ENCODE measurements around the gene TCEAL7. TPM values are rescaled to one million over a fixed set of nuclear protein-coding genes. Genes with fewer than 3 reads are reported as not detected.
"Not testable (repeated sequence)": the region's sequence is repeated elsewhere in the genome, so short reads cannot be mapped to it uniquely, and the experiment has no call there.

TCEAL7 gene
- total and polyA plus RNA-seq, 7 donors: 0.78 to 11.8 (median 1.3) TPM

- no peaks in the 10 kb centered on the region for H3K36me3 ChIP-seq (ENCODE audit: insufficient read depth in 1 of 2, low read depth in 1 of 2)
- peak overlapping the region; percentile 63 for H3K27ac ChIP-seq
- peak in 3 of 4 donors; percentile 19 to 63 (median 26) for ATAC-seq
- H3K4me3 ChIP-seq: peak overlapping the region; percentile 70
- intact Hi-C loops (cut with DNase I): no loop called here
- H3K4me1 ChIP-seq: no peaks in the 10 kb centered on the region
- WGBS, 3 donors: 0 to 16% (median 0%) methylated on average over 9 to 13 of the region's 13 CpGs
- no peak for DNase-seq
- H3K27me3 ChIP-seq (ENCODE audit: insufficient read depth in 3 of 3, low read length in 2 of 3): peaks cover 0 to 5% (median 0%) of the 10 kb centered on the region in 3 donors
- no peaks in the 10 kb centered on the region for H3K9me3 ChIP-seq
- no peak for TF ChIP-seq CTCF (IDR thresholded peaks at IDR 0.05)
Measured at GRCh38 chrX:103356858-103357257, 26.8 kb downstream of the TCEAL7 start.

- ATAC-seq (no peak), DNase-seq (no peak)
- H3K4me1 ChIP-seq: no peaks in the 10 kb centered on the region
- no peaks in the 10 kb centered on the region for H3K36me3 ChIP-seq (ENCODE audit: insufficient read depth in 1 of 2, low read depth in 1 of 2)
- no peaks in the 10 kb centered on the region for H3K9me3 ChIP-seq
- H3K27me3 ChIP-seq (ENCODE audit: insufficient read depth in 3 of 3, low read length in 2 of 3): peaks cover 0 to 5% (median 0%) of the 10 kb centered on the region in 3 donors
- 92 to 98% (median 96%) methylated on average over 2 of the region's 2 CpGs for WGBS, 3 donors
- intact Hi-C loops (cut with DNase I): no loop called here
- TF ChIP-seq CTCF (IDR thresholded peaks at IDR 0.05): no peak
- no peak overlapping the region for H3K4me3 ChIP-seq
- no peak overlapping the region for H3K27ac ChIP-seq
Measured at GRCh38 chrX:103357871-103358270, 27.8 kb downstream of the TCEAL7 start.

DNA sequence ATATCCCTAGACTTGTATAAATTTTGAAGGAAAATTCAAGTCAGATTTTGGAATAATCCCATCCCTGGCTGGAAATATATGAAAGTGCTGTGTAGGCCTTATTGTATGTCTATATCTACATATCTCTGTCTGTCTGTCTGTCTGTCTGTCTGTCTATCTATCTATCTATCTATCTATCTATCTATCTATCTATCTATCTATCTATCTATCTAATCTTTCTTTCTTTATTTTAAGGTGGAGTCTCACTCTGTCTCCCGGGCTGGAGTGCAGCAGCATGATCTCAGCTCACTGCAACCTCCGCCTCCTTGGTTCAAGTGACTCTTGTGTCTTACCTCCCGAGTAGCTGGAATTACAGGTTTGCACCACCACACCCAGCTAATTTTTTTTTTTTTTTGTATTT, 29.6 kb downstream of the TCEAL7 start:
- H3K36me3 ChIP-seq (ENCODE audit: insufficient read depth in 1 of 2, low read depth in 1 of 2); H3K4me3 ChIP-seq; H3K27me3 ChIP-seq (ENCODE audit: insufficient read depth in 3 of 3, low read length in 2 of 3); DNase-seq; H3K4me1 ChIP-seq; ATAC-seq; H3K27ac ChIP-seq; H3K9me3 ChIP-seq; intact Hi-C loops (cut with DNase I): not testable (repeated sequence)
- 93 to 97% (median 95%) methylated on average over 3 of the region's 3 CpGs for WGBS, 3 donors

DNA sequence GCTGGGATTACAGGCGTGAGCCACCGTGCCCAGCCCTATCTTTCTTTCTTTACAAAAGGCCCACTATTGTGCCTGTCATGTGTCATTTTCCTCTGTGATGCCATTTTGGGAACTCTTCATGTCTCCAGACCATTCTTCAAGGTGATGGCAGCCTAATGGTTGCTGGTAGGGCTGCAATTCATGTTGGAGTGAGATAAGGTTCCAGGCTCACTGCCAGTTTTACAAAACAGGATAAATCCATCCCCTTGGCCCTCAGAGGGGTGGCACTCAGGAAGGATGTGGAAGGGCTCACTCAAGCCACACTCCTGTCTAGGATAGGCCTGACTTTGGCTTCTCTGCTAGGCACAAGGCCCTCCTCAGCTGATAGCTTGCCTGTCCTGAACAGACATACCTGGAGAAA, 30.1 kb downstream of the TCEAL7 start:
- peaks cover 0 to 5% (median 0%) of the 10 kb centered on the region in 3 donors for H3K27me3 ChIP-seq (ENCODE audit: insufficient read depth in 3 of 3, low read length in 2 of 3)
- no peak overlapping the region for H3K27ac ChIP-seq
- ATAC-seq (no peak), DNase-seq (no peak)
- H3K9me3 ChIP-seq: no peaks in the 10 kb centered on the region
- H3K4me1 ChIP-seq: no peaks in the 10 kb centered on the region
- intact Hi-C loops (cut with DNase I): no loop called here
- no peak overlapping the region for H3K4me3 ChIP-seq
- WGBS, 3 donors: 78 to 96% methylated on average over 2 of the region's 2 CpGs; no CpG with 5 or more reads in 1 of the 3 donors
- H3K36me3 ChIP-seq (ENCODE audit: insufficient read depth in 1 of 2, low read depth in 1 of 2): no peaks in the 10 kb centered on the region
- TF ChIP-seq CTCF (IDR thresholded peaks at IDR 0.05): no peak

DNA sequence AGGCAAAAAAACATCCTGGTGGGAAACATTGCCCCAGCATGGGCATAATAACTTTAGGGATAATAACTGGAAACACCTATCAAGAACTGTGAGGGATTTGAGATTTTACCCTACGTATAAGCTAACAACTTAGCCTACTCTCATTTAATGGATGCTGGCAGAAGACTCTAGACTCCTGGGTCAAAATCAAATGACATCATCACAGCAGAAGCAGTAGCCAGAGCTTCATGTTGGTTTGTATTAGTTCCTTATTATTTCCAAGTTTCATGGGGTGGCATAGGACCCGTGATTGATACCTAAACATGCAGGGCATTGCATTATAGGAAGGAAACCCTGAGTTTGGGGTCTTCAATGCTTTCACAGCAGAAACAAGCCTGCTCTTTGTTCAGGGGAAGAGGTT, 30.9 kb downstream of the TCEAL7 start:
- peaks cover 0 to 5% (median 0%) of the 10 kb centered on the region in 3 donors for H3K27me3 ChIP-seq (ENCODE audit: insufficient read depth in 3 of 3, low read length in 2 of 3)
- TF ChIP-seq CTCF (IDR thresholded peaks at IDR 0.05): no peak

More for the DNA sequence above, 30.9 kb downstream of the TCEAL7 start:
- intact Hi-C loops (cut with DNase I): no loop called here
- Histone ChIP-seq H3K27ac (no peak overlapping the region), H3K4me1 (no peaks in the 10 kb centered on the region), H3K36me3 (ENCODE audit: insufficient read depth in 1 of 2, low read depth in 1 of 2) (no peaks in the 10 kb centered on the region), H3K4me3 (no peak overlapping the region), H3K9me3 (no peaks in the 10 kb centered on the region)
- no peak for DNase-seq
- ATAC-seq: no peak
- WGBS, 3 donors: 48 to 75% (median 50%) methylated on average over 2 of the region's 2 CpGs

Measured in psoas muscle (tissue), 8 donors.